GM18861 (cell line): ENCODE data around the gene CEP250.
A peak's percentile ranks its signal among the peaks of the same experiment; 100 is the strongest.
"Not testable (repeated sequence)": the region's sequence is repeated elsewhere in the genome, so short reads cannot be mapped to it uniquely, and the experiment has no call there.

Experiments used
- ATAC-seq: cut with Tn5 transposase; IDR thresholded peaks from one replicate; pipeline ENCODE4 v1.9.1; 2021; ENCODE audit not compliant: unreplicated experiment

Gene CEP250

GRCh38 chr20:35523298-35523888 lies 68.0 kb downstream of the CEP250 start:
- no peak for ATAC-seq

DNA sequence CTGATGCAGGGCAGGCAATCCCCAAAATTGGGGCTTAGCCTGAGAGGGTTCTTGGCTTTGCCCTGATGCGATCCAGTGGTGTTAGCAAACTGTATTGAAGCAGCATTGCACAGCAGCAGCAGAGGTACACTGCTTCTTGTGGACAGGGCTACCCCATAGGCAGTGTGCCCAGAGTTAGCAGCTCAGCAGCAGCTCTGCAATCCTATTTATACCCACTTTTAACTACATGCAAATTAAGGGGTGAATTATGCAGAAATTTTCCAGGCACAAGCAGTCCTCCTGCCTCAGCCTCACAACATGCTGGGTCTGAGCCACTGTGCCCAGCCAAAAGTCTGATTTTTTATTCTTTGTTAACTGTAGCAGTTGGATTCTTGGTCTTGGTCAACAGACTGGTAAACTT lies 70.2 kb downstream of the CEP250 start:
- no peak for ATAC-seq

DNA sequence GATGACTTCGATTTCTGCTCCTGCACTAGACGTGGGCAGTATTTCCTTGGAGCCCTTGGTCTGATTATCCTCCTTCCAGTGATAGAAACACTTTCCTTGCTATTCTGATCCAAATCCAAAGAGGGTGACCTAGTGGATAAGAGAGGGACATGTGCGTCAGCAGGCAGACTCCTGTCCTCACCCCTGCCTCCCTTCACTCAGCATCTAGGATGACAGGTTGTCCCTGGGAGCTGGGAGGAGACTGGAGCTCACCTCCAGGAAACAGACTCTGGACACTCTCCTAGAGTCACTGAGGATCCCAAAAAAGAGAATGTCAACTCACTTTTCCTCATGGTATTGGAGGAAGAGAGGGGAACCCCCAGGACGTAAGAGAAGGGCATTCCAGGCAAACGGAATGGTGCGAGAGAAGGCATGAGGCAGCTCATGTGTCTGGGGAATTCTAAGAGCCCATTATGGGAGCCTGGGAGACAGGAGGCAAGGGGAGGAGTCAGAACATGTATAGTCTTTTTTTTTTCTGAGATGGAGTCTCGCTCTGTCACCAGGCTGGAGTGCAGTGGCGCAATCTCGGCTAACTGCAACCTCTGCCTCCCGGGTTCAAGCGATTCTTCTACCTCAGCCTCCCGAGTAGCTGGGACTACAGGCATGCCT lies 71.8 kb downstream of the CEP250 start:
- no peak for ATAC-seq

DNA sequence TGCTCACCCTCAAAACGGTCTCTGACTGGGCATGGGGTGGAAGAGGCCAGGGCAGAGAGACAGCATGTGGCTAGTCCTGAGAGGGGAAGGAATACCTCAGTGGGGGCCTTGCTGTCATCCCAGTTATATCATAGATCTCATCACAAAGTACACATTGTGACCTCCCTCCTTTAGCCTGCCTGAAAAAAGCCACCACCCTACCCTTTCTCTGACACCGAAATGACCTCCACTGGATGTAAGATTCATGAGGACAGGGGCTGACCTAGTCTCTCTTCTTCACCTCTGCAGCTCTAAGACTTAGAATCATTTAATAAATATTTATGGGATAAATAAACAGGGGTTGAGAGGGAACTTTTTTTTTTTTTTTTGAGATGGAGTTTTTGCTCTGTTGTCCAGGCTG lies 74.2 kb downstream of the CEP250 start, which contains the start of gene C20orf173:
TSS of gene C20orf173 (minus strand) at position 101 of the 400 bp plus-strand sequence. CDS start 279 bp downstream, outside the sequence.
- ATAC-seq = no peak

- peak; percentile 67 for ATAC-seq
These were observed 84.4 kb downstream of the CEP250 start for GRCh38 chr20:35539756-35540212.

GRCh38 chr20:35541118-35541782 lies 85.9 kb downstream of the CEP250 start:
- no peak for ATAC-seq

GRCh38 chr20:35541783-35542662 lies 86.6 kb downstream of the CEP250 start, which contains the start of gene ERGIC3:
Gene ERGIC3 (plus strand): TSS chr20:35542078. CDS start chr20:35542098, 20 bp downstream.
- ATAC-seq = peak; percentile 67

- no peak for ATAC-seq
These were observed 87.6 kb downstream of the CEP250 start for GRCh38 chr20:35542990-35543389.

DNA sequence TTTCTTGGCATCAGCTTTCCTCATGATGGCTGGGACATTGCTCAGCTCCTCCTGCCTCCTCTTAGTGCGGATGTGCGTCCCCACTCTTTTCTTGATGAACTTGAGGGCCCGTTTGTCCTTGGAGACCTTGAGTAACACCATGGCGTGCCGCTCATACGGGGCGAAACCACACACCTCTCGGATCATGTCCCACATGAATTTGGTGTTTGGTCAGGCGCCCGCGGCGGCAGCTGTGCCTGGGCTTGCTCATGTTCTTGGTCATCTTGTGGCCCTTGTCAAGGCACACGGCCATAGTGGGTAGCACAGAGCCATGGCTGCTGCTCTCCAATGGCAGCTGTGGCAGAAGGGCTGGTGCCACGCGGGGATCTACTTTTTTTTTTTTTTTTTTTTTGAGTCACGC lies 89.0 kb downstream of the CEP250 start:
- no peak for ATAC-seq

- not testable (repeated sequence) for ATAC-seq
These were observed 89.5 kb downstream of the CEP250 start for GRCh38 chr20:35544941-35545340.

DNA sequence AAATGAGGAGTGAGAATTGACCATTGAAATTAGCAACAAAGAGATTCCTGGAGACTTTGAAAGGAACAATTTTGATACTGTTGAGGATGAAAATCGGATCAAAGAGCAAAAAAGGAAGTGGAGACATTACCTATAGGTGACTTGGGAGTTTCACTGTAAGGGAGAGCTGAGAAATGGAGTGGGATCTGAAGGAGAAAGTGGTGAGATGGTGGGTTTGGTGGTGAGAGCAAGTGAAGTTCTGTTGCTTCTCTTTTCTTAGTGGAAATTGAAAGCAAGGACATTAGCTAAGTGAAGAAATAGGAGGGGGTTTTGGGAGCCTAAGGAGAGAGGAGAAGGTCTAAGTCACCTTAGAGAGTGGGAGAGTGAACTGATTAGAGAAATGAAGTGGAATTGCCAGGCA lies 90.7 kb downstream of the CEP250 start:
- no peak for ATAC-seq

DNA sequence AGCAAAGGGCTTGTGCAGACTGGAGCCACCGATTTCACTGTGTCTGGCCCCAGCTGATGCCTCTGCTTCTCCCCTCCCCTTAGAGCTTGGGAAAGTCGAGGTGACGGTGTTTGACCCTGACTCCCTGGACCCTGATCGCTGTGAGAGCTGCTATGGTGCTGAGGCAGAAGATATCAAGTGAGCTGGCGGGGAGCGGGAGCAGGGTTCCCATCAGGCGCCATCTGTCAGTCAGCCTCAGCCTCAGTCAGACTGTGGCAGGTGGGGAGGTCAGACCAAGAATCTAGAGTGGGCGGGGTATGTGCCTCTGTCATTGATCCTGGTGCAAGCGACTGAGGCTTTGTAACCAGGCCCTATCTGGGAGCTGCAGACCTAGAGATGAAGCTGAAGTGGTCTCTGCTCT lies 91.9 kb downstream of the CEP250 start:
- ATAC-seq = no peak

DNA sequence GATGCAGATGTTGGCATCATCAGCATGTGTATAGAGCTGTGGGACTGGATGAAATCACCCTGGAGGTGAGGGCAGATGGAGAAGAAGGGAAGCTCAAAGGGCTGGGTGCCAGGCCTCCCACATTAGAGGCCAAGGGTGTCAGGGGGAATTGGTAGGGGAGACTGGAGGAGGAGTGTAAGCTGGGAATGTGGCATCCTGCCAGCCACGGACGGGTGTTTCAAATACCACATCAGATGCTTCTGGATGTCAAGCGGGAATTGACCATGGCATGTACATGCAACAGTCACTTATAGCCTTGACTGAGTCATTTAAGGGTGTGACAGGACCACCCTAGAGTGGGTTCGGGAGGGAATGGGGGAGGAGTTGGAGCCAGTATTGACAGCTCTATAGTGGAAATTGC lies 96.1 kb downstream of the CEP250 start:
- ATAC-seq = no peak

DNA sequence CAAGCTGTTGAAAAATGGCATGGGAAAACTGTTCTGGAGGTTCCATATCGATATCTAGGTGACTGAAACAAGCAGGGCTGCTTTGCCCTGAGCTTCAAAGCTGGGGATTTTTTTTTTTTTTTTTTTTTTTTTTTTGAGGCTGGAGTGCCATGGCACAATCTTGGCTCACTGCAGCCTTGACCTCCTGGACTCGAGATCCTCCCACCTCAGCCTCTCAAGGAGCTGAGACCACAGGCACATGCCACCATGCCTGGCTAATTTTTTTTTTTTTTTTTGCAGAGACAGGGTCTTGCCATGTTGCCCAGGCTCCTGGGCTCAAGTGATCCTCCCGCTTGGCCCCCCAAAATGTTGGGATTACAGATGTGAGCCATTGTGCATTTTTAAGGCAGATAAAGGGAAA lies 97.5 kb downstream of the CEP250 start:
- no peak for ATAC-seq

- not testable (repeated sequence) for ATAC-seq
These were observed 100.1 kb downstream of the CEP250 start for GRCh38 chr20:35555461-35555860.

DNA sequence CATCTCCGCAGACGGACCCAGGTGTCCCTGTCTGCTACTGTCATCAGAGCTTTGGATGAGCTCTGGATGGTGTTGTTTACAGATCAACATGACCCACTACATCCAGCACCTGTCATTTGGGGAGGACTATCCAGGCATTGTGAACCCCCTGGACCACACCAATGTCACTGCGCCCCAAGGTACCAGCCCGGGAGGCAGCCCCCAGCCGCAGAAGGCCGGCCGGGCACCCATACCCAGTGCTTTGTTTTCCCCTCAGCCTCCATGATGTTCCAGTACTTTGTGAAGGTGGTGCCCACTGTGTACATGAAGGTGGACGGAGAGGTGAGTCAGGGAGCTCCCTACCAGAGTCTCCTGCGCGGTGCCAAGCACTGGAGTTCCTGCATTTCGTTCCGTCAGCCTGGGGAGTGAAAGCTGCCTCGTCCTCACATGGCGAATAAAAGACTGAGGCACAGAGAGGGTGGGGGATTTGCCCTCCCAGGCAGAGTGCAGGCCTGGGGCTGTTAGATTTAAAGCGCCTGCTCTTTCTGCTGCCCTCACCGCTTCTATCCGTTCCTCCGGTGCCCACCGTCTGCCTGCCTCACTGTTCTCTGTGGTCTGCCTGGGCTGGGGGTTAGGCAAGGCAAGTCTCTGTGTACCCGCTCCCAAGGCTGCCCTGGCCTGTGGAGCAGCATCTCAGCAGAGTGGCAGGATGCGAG lies 100.7 kb downstream of the CEP250 start:
- no peak for ATAC-seq

DNA sequence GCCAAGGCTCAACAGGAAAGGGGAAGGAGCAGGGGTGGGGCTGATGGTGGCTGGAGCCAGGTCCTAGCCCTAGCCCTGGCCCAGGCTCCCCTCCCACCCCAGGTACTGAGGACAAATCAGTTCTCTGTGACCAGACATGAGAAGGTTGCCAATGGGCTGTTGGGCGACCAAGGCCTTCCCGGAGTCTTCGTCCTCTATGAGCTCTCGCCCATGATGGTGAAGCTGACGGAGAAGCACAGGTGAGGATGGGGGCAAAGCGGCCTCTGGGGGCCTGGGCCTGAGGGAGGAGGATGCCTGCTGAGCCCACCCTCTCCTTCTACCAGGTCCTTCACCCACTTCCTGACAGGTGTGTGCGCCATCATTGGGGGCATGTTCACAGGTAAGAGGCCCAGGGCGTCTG lies 101.5 kb downstream of the CEP250 start:
- no peak for ATAC-seq

- no peak for ATAC-seq
These were observed 103.1 kb downstream of the CEP250 start for GRCh38 chr20:35558451-35558850.

DNA sequence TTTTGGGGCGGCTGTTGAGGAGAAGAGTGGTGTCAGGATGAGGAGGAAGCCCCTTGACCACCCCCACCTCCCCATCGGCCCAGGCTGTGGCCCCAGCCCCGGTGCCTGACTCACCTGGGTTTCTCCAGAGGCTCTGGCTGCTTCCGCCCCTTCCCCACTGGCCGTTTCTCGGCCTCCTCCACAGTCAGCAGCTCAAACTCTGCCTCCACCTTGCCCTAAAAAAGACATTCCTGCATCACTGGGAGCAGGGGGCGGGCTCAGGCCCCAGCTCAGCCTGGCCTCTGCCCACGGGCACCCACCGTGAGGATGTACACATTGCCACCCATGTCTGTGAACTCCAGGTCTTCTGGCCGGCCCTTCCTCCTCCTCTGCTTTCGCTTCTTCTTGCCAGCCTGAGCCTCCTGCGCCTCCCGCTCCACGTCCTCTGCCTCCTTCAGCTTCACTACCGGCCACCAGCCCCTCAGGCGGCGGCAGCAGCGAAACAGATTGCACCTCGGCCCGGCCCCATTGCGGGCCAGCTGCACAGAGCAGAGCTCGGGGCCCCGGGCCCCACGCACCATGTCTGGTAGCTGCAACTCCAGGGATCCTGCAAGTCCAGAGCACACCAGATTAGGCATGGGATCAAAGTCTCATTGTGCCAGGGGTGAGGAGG lies 103.8 kb downstream of the CEP250 start:
- no peak for ATAC-seq

DNA sequence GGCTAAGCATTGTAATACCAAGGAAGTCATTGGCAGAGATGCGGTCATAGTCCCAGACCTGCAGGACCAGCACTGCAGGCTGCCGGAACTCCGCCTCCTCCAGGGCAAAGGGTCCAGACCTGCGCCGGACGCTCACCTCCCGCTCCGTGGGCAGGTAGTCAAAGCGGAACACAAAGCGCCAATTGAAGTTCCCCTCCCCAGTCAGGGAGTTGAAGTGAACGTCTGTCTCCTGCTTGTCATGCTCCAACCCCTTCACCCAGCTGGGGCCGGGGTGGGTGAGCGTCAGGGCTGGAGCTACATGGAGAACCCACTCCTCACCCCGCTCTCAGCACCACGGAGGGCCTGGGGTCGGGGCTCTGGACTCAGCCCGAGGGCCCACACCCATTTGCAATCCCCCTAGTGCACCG lies 104.7 kb downstream of the CEP250 start:
- ATAC-seq = no peak
